Measurements from ENCODE around the gene ADCK1.
"Not testable (repeated sequence)": the region's sequence is repeated elsewhere in the genome, so short reads cannot be mapped to it uniquely, and the experiment has no call there.

DNA sequence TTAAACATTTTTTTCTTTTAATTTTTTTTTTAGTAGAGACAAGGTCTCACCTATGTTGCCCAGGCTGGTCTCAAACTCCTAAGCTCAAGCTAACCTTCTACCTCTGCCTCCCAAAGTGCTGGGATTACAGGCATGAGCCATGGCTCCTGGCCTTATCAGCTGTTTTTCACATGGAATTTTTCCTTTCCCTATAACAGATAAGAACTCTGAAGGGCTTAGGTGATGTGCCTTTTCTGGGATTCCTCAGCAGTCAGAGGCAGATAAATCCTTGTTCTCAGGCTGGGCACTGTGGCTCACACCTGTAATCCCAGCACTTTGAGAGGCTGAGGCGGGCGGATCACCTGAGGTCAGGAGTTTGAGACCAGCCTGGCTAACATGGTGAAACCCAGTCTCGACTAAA lies 6.7 kb upstream of the ADCK1 start:
- TF ChIP-seq, protein P1, sequence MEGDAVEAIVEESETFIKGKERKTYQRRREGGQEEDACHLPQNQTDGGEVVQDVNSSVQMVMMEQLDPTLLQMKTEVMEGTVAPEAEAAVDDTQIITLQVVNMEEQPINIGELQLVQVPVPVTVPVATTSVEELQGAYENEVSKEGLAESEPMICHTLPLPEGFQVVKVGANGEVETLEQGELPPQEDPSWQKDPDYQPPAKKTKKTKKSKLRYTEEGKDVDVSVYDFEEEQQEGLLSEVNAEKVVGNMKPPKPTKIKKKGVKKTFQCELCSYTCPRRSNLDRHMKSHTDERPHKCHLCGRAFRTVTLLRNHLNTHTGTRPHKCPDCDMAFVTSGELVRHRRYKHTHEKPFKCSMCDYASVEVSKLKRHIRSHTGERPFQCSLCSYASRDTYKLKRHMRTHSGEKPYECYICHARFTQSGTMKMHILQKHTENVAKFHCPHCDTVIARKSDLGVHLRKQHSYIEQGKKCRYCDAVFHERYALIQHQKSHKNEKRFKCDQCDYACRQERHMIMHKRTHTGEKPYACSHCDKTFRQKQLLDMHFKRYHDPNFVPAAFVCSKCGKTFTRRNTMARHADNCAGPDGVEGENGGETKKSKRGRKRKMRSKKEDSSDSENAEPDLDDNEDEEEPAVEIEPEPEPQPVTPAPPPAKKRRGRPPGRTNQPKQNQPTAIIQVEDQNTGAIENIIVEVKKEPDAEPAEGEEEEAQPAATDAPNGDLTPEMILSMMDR (IDR thresholded peaks at IDR 0.05) = not testable (repeated sequence)
- TF ChIP-seq POLR2A, EP300 (IDR thresholded peaks at IDR 0.05): not testable (repeated sequence)
